GM18867 (cell line): Measurements from ENCODE around the gene SULT1A1.
"Not testable (repeated sequence)": the region's sequence is repeated elsewhere in the genome, so short reads cannot be mapped to it uniquely, and the experiment has no call there.

Experiments used
- ATAC-seq: cut with Tn5 transposase; IDR thresholded peaks from one replicate; pipeline ENCODE4 v1.9.1; 2021; ENCODE audit warnings: mild to moderate bottlenecking, moderate library complexity; ENCODE audit not compliant: unreplicated experiment

SULT1A1 gene

GRCh38 chr16:28592511-28592910 lies 17.3 kb downstream of the SULT1A1 start:
- no peak for ATAC-seq

- ATAC-seq: no peak
These were observed 18.5 kb downstream of the SULT1A1 start for GRCh38 chr16:28591355-28591754.

DNA sequence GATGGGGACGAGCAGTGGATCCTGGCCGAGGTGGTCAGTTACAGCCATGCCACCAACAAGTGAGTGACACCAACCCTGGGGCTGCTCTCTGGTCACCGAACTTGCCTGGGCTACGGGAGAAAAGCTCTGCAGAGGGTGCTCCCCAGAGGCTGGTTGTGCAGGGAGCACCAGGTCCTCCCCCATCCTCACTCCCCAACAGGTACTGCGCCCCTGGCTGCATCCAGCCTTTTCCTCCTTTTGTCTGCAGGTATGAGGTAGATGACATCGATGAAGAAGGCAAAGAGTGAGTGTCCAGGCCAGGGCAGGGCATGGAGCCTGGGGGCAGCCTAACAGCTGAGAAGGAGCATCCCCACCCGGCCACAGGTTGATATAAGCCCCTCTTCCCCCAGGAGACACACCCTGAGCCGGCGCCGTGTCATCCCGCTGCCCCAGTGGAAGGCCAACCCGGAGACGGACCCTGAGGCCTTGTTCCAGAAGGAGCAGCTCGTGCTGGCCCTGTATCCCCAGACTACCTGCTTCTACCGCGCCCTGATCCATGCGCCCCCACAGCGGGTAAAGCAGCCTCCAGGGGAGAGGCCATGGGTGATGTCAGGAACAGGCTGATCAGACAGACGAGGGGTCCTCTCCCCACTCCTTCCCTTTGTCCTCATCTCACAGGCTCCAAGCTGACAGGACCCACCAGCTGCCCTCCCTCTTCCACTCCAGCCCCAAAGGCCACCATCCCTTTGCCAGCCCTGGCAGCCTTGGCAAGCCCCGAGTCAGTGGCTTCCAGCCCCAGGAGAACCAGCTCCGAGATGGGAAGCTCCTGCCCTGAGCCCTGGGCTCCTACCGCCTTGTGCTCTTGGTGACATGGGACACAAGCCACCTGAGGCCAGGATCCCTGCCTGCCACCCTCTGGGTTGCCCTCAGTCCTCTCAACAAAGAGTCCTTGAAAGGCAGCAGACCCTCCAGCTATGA lies 19.2 kb downstream of the SULT1A1 start:
- no peak for ATAC-seq

GRCh38 chr16:28589930-28590329 lies 19.9 kb downstream of the SULT1A1 start:
- ATAC-seq: no peak

GRCh38 chr16:28589069-28589468 lies 20.8 kb downstream of the SULT1A1 start:
- ATAC-seq: no peak

GRCh38 chr16:28587386-28587785 lies 22.5 kb downstream of the SULT1A1 start:
- no peak for ATAC-seq

GRCh38 chr16:28586466-28586865 lies 23.4 kb downstream of the SULT1A1 start:
- no peak for ATAC-seq

- no peak for ATAC-seq
These were observed 24.2 kb downstream of the SULT1A1 start for GRCh38 chr16:28585674-28586073.

DNA sequence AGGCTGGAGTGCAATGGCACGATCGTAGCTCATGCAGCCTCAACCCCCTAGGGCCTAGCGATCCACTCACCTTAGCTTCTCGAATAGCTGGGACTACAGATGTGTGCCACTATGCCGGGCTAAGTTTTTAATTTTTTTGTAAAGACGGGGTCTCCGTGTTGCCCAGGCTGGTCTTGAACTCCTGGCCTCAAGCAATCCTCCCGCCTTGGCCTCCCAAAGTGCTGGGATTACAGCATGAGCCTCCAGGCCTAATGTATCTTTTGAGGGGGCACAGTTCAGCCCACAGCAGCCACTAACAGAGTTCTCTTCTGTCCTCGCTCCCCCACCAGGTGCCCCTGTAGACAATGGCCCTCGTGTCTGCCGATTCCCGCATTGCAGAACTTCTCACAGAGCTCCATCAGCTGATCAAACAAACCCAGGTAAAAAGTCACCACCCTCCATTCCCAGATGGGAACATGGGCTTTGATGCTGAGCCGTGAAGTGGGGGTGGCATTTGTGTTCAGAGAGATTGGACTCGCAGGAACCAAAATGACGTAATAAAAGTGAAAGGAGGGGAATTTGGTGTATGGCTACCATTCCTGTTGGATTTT lies 29.0 kb downstream of the SULT1A1 start:
- ATAC-seq: no peak

GRCh38 chr16:28575446-28576109 lies 34.3 kb downstream of the SULT1A1 start:
- ATAC-seq: no peak

DNA sequence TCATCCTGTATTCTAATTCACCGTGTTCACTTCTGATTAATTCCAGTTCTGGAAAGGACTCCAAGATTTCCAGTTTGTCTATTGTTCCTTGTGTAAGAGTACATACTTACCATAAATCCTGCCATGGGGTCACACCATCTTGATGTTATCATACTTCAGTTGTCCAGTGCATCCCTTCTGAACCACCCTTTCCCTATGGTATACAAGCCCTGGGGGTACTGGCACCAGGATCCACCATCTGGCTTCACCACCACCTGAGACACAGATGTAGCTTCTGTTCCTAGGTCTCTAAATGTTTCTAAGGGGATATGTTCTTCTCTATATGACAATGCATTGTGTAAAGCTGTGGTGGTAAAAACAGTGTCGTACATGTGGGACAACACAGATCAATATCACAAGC lies 34.9 kb downstream of the SULT1A1 start:
- ATAC-seq: no peak

DNA sequence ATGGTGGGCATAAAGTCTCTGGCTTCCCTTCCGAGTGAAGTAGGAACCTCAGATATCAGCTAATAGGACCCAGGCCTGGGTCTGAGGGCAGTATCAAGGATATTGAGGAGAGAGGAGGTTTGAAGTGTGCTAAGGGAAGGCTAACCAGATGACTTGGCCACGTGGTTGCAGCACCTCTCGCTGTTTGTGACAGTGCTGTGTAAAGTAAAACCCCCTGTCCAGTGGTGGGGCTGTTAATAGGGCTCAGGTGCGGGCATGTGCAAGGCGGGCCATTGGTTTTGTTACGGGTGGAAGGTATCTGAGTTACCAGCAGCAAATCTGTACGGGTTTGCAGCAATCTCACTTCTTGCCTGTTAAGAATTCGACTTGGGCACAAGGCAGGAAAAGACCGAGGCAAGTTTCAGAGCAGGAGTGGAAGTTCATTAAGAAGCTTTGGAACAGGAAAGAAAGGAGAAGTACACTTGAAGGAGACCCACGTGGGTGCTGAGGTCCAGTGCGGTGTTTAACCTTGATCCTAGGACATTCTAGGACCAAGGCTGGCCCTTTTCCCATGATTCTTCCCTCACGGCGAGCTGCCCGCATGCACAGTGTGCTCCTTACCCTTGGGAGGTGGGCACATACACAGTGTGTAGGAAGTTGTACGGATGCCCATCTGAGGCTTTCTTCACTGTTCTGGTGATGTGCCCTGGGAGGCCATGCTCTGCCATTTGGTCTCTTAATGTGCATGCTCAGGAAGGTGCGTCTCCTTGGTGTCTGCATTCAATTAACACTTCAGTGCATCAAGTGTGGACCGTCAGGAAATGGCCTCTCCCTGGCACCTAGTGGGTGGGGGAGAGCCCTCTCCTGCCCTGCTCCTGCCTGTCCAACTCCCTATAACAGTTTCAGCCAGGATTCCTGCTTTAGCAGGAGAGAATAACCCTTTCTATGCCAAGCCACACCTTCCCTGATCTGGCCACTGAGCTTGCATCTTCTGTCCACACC lies 35.8 kb downstream of the SULT1A1 start:
- no peak for ATAC-seq

GRCh38 chr16:28572696-28573510 lies 36.9 kb downstream of the SULT1A1 start:
- no peak for ATAC-seq

DNA sequence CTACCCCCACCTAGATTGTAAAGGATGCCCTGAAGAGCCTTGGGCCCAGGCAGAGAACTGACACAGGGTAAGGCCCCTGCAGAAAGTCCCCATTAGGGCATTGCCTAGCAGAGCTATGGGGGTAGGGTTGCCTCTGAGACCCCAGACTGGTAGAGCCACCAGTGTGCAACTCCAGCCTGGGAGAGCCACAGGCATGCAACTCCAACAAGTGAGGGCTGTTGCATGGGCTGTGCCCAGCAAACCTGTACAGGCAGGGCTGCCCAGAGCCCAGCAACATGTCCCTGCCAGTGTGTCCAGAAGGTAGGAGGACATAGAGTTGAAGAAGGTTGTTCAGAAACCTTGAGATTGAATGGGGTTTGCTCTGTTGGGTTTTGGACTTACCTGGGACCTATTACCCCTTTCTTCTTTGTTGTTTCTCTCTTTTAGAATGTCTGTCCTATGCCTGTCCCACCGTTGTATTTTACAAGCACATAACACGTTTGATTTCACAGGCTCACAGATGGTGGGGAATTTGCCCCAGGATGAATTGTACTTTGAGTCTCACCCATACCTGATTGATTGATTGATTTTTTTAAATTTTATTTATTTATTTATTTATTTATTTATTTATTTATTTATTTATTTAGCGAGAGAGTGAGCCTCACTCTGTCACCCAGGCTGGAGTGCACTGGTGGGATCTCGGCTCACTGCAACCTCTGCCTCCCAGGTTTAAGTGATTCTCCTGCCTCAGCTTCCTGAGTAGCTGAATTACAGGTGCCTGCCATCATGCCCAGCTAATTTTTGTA lies 39.7 kb downstream of the SULT1A1 start:
- no peak for ATAC-seq

DNA sequence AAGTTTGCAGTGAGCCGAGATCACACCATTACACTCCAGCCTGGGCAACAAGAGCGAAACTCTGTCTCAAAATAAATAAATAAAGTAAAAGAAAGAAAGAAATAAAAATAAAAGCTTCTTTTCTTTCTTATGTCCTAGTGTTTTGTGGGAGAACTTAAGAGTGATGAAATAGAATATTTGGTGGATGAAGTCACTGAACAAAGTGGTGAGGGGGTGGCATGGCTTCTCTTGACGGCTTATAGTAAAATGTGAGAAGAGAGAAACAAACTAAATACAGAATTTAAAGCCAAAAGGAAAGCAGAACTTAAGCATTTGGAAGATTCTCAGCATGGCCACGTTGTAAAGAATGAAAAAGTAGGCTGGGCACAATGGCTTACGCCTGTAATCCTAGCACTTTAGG lies 40.8 kb downstream of the SULT1A1 start:
- ATAC-seq: no peak

GRCh38 chr16:28567292-28567691 lies 42.6 kb downstream of the SULT1A1 start:
- no peak for ATAC-seq

- not testable (repeated sequence) for ATAC-seq
These were observed 43.5 kb downstream of the SULT1A1 start for GRCh38 chr16:28566233-28566925.

DNA sequence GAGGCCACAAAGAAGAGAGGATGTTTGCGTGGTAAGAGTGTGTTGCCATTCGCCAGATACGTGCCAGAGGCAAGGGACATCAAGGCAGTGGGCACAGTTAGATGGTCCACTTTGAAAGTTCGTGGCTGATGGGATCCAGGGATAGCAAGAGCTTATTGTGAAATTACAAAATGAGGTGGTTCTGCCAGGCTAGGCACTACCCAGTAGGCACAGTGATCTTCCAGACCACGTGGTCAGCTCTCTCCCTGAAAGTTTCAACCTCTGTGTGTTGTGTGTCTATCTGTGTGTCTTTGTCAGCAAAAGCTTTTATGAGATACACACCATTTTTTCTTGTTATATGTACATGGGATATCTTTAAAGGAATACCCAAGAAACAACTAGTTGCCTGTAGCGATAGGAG lies 46.6 kb downstream of the SULT1A1 start:
- no peak for ATAC-seq
